Esophagus squamous epithelium (tissue), 4 donors: ENCODE data around the gene ALKBH3.

Experiments
- CTCF ChIP-seq, 6 experiments: fragments of 450-650 bp in 4 of 6; fragments of 200-600 bp in 2 of 6; sonication (generic) in 2 of 6; IDR thresholded peaks; one replicate each; pipeline ENCODE4 v1.5.1; 2016 to 2019; ENCODE audit warnings: antibody characterized with exemption in 6 of 6, mild to moderate bottlenecking in 4 of 6, moderate library complexity in 4 of 6
- POLR2A ChIP-seq, 4 donors: fragments of 450-650 bp; IDR thresholded peaks; one replicate each; pipeline ENCODE4 v1.6.1; 2017; ENCODE audit warnings: antibody characterized with exemption in 4 of 4, mild to moderate bottlenecking in 4 of 4, moderate library complexity in 3 of 4

- TF ChIP-seq CTCF (IDR thresholded peaks at IDR 0.05), result no peak
- TF ChIP-seq POLR2A (IDR thresholded peaks at IDR 0.05), result no peak
These were observed 67.2 kb downstream of the ALKBH3 start for GRCh38 chr11:43947815-43948214.
